HG03469 (cell line): ENCODE measurements around the gene COL7A1.
"Not testable (repeated sequence)": the region's sequence is repeated elsewhere in the genome, so short reads cannot be mapped to it uniquely, and the experiment has no call there.

ENCODE experiments used
- ATAC-seq: cut with Tn5 transposase; IDR thresholded peaks from one replicate; pipeline ENCODE4 v1.9.1; 2021; ENCODE audit warnings: mild to moderate bottlenecking, moderate library complexity, moderate number of reproducible peaks; ENCODE audit not compliant: unreplicated experiment

COL7A1 gene

GRCh38 chr3:48565186-48565585, 29.9 kb downstream of the COL7A1 start:
- ATAC-seq, result no peak

- no peak for ATAC-seq
Measured at GRCh38 chr3:48564667-48565066, 30.5 kb downstream of the COL7A1 start.

GRCh38 chr3:48564022-48564421, 31.1 kb downstream of the COL7A1 start:
- no peak for ATAC-seq

- ATAC-seq, result no peak
Measured at GRCh38 chr3:48563382-48563918, 31.7 kb downstream of the COL7A1 start, which contains the start of gene UCN2. Gene UCN2 (minus strand): TSS chr3:48563781. CDS start chr3:48563124, 657 bp downstream.

GRCh38 chr3:48562367-48563095, 32.6 kb downstream of the COL7A1 start:
- ATAC-seq, result no peak

- no peak for ATAC-seq
Measured at GRCh38 chr3:48561045-48561736, 33.9 kb downstream of the COL7A1 start.

- no peak for ATAC-seq
Measured at GRCh38 chr3:48560648-48561018, 34.5 kb downstream of the COL7A1 start.

- no peak for ATAC-seq
Measured at GRCh38 chr3:48558493-48559134, 36.5 kb downstream of the COL7A1 start.

GRCh38 chr3:48556796-48557626, 38.1 kb downstream of the COL7A1 start, which contains the start of gene PFKFB4:
Gene PFKFB4 (minus strand): TSS chr3:48556803. CDS start chr3:48556777, 26 bp downstream.
- ATAC-seq, result peak; percentile 66

- no peak for ATAC-seq
Measured at GRCh38 chr3:48555949-48556795, 39.0 kb downstream of the COL7A1 start.

GRCh38 chr3:48555231-48555948, 39.7 kb downstream of the COL7A1 start:
- ATAC-seq, result no peak

GRCh38 chr3:48553886-48554845, 41.0 kb downstream of the COL7A1 start:
- ATAC-seq, result no peak

- ATAC-seq, result no peak
Measured at GRCh38 chr3:48553361-48553760, 41.8 kb downstream of the COL7A1 start.

GRCh38 chr3:48552111-48552951, 42.8 kb downstream of the COL7A1 start:
- no peak for ATAC-seq

GRCh38 chr3:48551651-48552050, 43.5 kb downstream of the COL7A1 start:
- not testable (repeated sequence) for ATAC-seq

GRCh38 chr3:48548729-48549705, 46.1 kb downstream of the COL7A1 start:
- ATAC-seq, result no peak
